Measurements from ENCODE around the gene CYB561.
A peak's percentile ranks its signal among the peaks of the same experiment; 100 is the strongest.
"Not testable (repeated sequence)": the region's sequence is repeated elsewhere in the genome, so short reads cannot be mapped to it uniquely, and the experiment has no call there.

CYB561 gene

DNA sequence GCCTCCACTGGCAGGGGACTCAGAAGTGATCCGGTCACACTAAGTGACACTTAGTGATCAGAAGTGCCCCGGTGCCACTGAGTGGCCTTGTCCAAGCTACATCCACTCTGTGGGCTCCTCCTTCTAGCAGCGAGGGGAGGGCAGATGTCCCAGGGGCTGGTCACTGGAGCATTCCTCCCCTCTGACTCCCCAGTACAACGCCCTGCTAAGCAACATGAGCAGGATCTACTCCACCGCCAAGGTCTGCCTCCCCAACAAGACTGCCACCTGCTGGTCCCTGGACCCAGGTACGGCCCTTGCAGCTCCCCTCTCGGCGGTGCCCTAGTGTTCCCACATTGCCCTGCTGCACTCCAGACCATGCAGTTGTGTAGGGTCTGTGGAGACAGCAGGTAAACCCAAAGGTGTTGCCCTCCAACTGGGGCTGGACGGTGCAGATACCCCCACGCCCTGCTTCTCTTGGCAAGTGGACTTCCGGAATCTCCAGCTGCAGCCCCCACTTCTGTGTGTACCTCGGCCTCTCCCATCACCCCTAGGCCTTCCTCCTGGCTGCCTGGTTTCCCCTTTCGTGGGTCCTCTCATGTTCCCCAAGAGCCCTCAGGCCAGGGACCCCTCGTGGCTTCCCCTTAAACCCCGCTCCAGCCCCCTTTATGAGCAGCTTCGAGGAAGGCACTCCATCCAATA is 32.8 kb upstream of the CYB561 start:
- DNase-seq = peak; percentile 92

DNA sequence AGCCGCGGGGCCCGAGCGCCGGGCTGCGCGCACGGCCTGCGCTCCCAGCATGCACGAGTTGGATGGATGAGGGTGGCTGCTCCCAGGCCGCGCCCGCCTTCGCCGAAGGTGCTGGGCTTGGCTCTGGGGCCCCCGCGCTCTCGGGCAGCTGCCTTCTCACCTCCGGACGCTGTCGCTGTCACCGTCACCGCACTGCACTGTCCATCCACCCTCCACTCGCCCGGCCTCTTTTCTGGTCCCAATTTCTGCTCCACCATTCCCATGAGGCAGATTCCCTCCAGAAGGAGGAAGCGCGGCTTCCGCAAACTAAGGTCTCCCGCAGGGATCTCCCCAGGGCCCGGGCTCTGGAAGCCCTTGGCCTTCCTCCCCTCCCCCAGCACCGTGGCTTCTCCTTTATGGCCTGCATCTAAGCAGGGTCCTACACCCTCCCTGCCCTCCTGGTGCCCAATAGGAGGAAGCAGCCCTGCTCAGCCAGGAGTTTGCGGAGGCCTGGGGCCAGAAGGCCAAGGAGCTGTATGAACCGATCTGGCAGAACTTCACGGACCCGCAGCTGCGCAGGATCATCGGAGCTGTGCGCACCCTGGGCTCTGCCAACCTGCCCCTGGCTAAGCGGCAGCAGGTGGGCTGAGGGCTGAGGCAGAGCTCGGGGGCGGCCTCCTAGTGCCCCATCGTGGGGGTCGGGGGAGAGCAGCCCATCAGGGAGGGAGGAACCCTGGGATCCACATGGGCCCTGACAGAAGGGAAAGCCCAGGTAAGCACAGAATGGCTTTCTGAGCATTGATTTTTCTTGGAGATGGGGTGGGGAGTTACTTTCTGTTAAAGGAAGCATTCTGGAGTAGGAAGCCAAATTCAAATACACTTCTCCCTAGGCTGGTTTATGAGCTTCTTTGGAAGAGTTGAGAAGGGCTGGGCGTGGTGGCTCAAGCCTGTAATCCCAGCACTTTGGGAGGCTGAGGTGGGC is 31.7 kb upstream of the CYB561 start:
- DNase-seq = peak; percentile 78

- DNase-seq = peak; percentile 81
Measured at GRCh38 chr17:63476854-63477479, 30.9 kb upstream of the CYB561 start, which contains the start of gene ACE. Gene ACE, plus strand, starts transcription at chr17:63477061. Its CDS starts 34 bp downstream, at chr17:63477095.

- DNase-seq = peak; percentile 67
Measured at GRCh38 chr17:63476459-63476853, 30.4 kb upstream of the CYB561 start.

- DNase-seq = peak; percentile 58
Measured at GRCh38 chr17:63475491-63476412, 29.6 kb upstream of the CYB561 start.

- no peak for DNase-seq
Measured at GRCh38 chr17:63474586-63475460, 28.7 kb upstream of the CYB561 start.

GRCh38 chr17:63474174-63474573 is 28.1 kb upstream of the CYB561 start:
- DNase-seq = no peak

GRCh38 chr17:63468099-63468498 is 22.0 kb upstream of the CYB561 start:
- not testable (repeated sequence) for DNase-seq

- no peak for DNase-seq
Measured at GRCh38 chr17:63464691-63465236, 18.7 kb upstream of the CYB561 start.

DNA sequence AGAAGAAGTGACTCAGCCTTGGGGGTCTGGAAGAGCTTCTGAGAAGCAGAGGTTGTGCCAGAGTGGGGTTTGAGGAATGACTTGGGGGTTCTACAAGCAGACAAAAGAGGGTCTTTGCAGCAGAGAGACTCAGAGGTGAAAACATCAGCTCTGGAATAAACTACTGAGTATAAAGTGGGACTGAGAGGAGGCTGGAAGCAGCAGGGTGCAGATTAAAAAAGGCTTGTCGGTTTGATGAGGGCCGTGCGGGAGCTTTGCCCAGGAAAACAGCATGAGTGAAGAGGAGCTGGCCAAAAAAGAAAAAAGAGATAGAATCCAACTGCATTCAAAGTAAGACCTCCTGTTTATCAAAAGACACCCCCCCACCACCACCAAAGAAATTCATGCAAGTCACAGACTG is 17.7 kb upstream of the CYB561 start:
- DNase-seq = no peak

GRCh38 chr17:63460018-63460417 is 13.9 kb upstream of the CYB561 start:
- DNase-seq = no peak

- peak; percentile 81 for DNase-seq
Measured at GRCh38 chr17:63458478-63458877, 12.4 kb upstream of the CYB561 start.

- DNase-seq = no peak
Measured at GRCh38 chr17:63455417-63455816, 9.3 kb upstream of the CYB561 start.

DNA sequence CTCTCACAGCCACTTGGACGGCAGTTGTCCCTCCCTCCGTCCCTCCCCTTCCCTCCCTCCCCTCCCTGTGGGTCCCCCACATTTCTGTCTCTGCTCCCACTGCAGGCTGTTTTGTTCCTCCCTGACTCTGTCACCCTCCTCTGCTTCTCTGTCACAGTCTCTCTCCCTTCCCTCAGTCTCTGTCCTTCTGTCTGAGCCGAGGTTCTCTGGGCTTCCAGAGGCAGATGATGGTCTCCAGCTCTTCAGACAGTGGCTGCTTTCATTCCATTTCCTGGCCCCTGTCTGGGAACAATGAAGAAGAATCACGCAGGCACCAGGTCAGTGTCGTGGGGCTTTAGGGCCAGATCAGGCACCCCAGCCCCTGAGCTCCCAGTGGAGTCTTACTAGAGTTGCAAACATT is 8.8 kb upstream of the CYB561 start:
- no peak for DNase-seq

- DNase-seq = not testable (repeated sequence)
Measured at GRCh38 chr17:63454357-63454756, 8.3 kb upstream of the CYB561 start.

- DNase-seq = no peak
Measured at GRCh38 chr17:63452962-63453551, 7.0 kb upstream of the CYB561 start.

DNA sequence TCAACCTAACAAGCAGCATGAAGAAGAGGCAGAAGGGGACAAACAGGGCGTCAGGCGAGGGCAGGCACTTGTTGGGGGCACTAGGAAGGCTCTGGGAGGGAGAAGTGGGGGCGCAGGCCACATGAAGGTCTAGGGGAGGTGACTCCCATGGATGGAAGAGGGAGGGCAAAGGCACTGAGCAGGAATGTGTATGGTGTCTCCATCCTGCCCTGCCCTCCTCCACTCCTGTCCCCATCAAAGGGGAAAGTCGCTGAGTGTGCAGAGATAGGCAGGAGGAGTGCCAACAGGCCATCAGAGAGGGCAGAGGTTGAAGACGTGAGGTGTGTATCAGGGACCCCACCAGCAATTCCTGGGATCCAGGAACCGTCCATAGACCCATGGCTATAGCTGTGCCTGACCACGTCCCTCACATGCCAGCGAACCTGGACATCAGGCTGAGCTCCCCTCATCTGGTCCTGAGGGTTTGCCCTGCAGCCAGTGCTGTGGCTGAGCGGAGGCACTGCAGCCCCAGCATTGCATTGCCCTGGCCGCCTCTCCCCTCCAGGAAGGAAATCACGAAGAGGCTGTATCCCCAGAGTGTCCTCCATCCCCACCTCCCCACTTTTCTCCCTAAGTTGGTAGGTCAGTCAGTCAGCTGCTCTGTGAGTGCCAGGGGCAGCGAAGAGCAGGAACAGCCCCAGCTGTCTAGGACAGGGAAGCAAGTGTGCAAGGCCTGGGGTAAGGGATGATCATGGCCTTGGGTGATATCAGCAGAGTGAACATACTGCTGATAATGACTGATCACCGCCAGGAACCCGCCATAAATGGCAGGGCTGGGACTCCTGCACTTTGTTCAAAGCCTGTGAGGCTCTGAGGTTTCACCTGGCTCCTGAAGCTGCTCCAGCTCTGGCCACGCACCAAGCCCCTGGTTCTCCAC is 6.2 kb upstream of the CYB561 start:
- DNase-seq = no peak

DNA sequence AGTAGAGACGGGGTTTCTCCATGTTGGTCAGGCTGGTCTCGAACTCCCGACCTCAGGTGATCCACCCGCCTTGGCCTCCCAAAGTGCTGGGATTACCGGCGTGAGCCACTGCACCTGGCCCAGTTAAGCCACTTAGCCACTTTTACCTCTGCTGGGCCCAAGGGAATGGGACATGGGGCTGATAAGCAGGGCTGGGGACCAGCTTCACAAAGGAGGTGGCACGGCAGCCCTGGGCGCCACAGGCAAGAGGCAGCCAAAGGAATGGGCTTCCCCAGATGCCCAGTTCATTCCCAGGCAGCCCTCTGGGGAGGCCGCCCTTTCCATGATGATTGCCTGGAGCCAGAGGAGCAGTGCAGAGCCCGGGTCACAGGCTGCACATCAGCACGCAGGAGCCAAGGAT is 5.0 kb upstream of the CYB561 start:
- DNase-seq = peak; percentile 52

DNA sequence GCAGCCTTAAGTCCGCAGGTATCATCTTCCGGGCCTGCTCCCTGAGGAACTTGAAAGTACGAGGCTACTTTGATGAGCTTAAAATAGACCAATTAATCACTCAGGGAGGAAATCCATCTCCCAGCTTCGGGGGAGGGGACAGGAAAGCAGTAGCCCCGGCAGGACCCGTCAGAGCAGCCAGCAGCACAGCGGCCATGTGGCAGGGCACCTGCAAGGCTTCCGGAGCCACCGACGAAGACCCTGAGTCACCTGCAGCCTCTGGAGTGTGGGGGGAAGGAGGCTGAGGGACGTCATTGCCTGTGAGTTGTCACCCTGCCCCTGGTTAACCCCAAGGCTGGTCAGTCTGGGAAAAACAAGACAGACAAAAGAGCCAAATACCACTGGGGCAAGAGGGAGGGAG is 4.4 kb upstream of the CYB561 start:
- peak; percentile 78 for DNase-seq
